Thyroid gland (tissue), 4 donors: ENCODE measurements around the gene NKX1-1. TPM values are rescaled to one million over a fixed set of nuclear protein-coding genes. Genes with fewer than 3 reads are reported as not detected.

ENCODE experiments used
- DNase-seq, 2 donors: peaks; one replicate each; pipeline ENCODE4 v3.0.0-alpha.2; 2019
- H3K27ac ChIP-seq, 3 donors: fragments of 200-600 bp; sonication (generic); 1 replicate in 2 of 3; 2 replicates in 1 of 3; pipeline ENCODE4 v1.5.1; 2016 to 2019; ENCODE audit warnings: mild to moderate bottlenecking in 1 of 3, moderate library complexity in 1 of 3
- H3K27me3 ChIP-seq: fragments of 200-600 bp; sonication (generic); one replicate; pipeline ENCODE4 v1.5.1; 2019
- H3K36me3 ChIP-seq, 2 donors: fragments of 200-600 bp; sonication (generic); one replicate each; pipeline ENCODE4 v1.5.1; 2016 to 2019
- H3K4me1 ChIP-seq, 2 donors: fragments of 200-600 bp; sonication (generic); one replicate each; pipeline ENCODE4 v1.5.1; 2017 to 2019
- H3K4me3 ChIP-seq, 3 donors: fragments of 200-600 bp; sonication (generic); replicated peaks in 1 of 3; 1 replicate in 2 of 3; 2 replicates in 1 of 3; pipeline ENCODE4 v1.5.1; 2016; ENCODE audit warnings: mild to moderate bottlenecking in 1 of 3
- H3K9me3 ChIP-seq: fragments of 200-600 bp; sonication (generic); one replicate; pipeline ENCODE4 v1.5.1; 2017
- CTCF ChIP-seq, 6 experiments: fragments of 200-600 bp in 3 of 6; fragments of 450-650 bp in 3 of 6; sonication (generic) in 3 of 6; IDR thresholded peaks; one replicate each; pipeline ENCODE4 v1.5.1; 2016 to 2019; ENCODE audit warnings: antibody characterized with exemption in 6 of 6, mild to moderate bottlenecking in 2 of 6, inconsistent platforms in 1 of 6, moderate library complexity in 1 of 6
- POLR2A ChIP-seq, 2 donors: fragments of 450-650 bp; IDR thresholded peaks; one replicate each; pipeline ENCODE4 v1.6.1; 2017; ENCODE audit warnings: antibody characterized with exemption in 2 of 2, mild to moderate bottlenecking in 2 of 2, moderate library complexity in 1 of 2
- WGBS, 2 donors: methylation state at CpG; one replicate each; pipeline ENCODE4 v1.1.5; 2017; 5-methylcytosine and 5-hydroxymethylcytosine counted together
- intact Hi-C: fragments of 100-400 bp; cut with DNase I; formaldehyde crosslinking; loops from one replicate; pipeline ENCODE4 v1.15.1; 2023
- total RNA-seq, 4 donors: library from RNA; depleted of rRNA; stranded (reverse); fragments of >200 nt; gene quantifications; one replicate each; pipeline ENCODE4 v1.2.3, GENCODE V29; 2016

The NKX1-1 gene
- total RNA-seq, 4 donors from 2014 or later, result not detected

- no peak for DNase-seq
- Histone ChIP-seq H3K27me3 (peaks cover 43% of the 10 kb centered on the region), H3K4me1 (peaks cover 0 to 10% of the 10 kb centered on the region in 2 donors), H3K4me3 (no peak overlapping the region), H3K36me3 (no peaks in the 10 kb centered on the region), H3K27ac (no peak overlapping the region), H3K9me3 (no peaks in the 10 kb centered on the region)
- intact Hi-C loops, result no loop called here
- 2 to 11% methylated on average over 10 to 15 of the region's 69 CpGs for WGBS, 2 donors
- TF ChIP-seq POLR2A (IDR thresholded peaks at IDR 0.05) (no peak), CTCF (IDR thresholded peaks at IDR 0.05) (no peak)
Measured at GRCh38 chr4:1402516-1403091, 3.6 kb downstream of the NKX1-1 start.

GRCh38 chr4:1402021-1402515 lies 4.2 kb downstream of the NKX1-1 start:
- H3K4me1 ChIP-seq, result peaks cover 0 to 10% of the 10 kb centered on the region in 2 donors
- no peak for TF ChIP-seq CTCF (IDR thresholded peaks at IDR 0.05)
- TF ChIP-seq POLR2A (IDR thresholded peaks at IDR 0.05), result no peak
- 11 to 15% methylated on average over 17 to 18 of the region's 24 CpGs for WGBS, 2 donors

GRCh38 chr4:1401409-1402020 lies 4.7 kb downstream of the NKX1-1 start:
- intact Hi-C loops, result no loop called here
- H3K9me3 ChIP-seq, result no peaks in the 10 kb centered on the region
- H3K27ac ChIP-seq, result no peak overlapping the region
- H3K4me3 ChIP-seq, result no peak overlapping the region
- H3K4me1 ChIP-seq, result peaks cover 0 to 10% of the 10 kb centered on the region in 2 donors
- no peak for DNase-seq
- TF ChIP-seq POLR2A (IDR thresholded peaks at IDR 0.05) (no peak), CTCF (IDR thresholded peaks at IDR 0.05) (no peak)
- H3K27me3 ChIP-seq, result peaks cover 36% of the 10 kb centered on the region
- no peaks in the 10 kb centered on the region for H3K36me3 ChIP-seq
- whole genome bisulfite sequencing, 2 donors, result 17 to 28% methylated on average over 11 to 15 of the region's 18 CpGs

More at GRCh38 chr4:1402021-1402515, 4.2 kb downstream of the NKX1-1 start:
- H3K27me3 ChIP-seq, result peaks cover 41% of the 10 kb centered on the region
- H3K27ac ChIP-seq, result no peak overlapping the region
- H3K4me3 ChIP-seq, result no peak overlapping the region
- intact Hi-C loops, result no loop called here
- no peaks in the 10 kb centered on the region for H3K9me3 ChIP-seq
- no peak for DNase-seq
- H3K36me3 ChIP-seq, result no peaks in the 10 kb centered on the region

GRCh38 chr4:1400831-1401408 lies 5.3 kb downstream of the NKX1-1 start:
- intact Hi-C loops, result no loop called here
- DNase-seq, result no peak
- Histone ChIP-seq H3K4me3 (no peak overlapping the region), H3K4me1 (peaks cover 0 to 10% of the 10 kb centered on the region in 2 donors), H3K27me3 (peaks cover 36% of the 10 kb centered on the region), H3K9me3 (no peaks in the 10 kb centered on the region), H3K36me3 (no peaks in the 10 kb centered on the region), H3K27ac (no peak overlapping the region)
- 35 to 43% methylated on average over 7 to 9 of the region's 14 CpGs for WGBS, 2 donors
- TF ChIP-seq POLR2A (IDR thresholded peaks at IDR 0.05) (no peak), CTCF (IDR thresholded peaks at IDR 0.05) (no peak)
